Measurements from ENCODE around the gene ESRRG. TPM values are rescaled to one million over a fixed set of nuclear protein-coding genes. Genes with fewer than 3 reads are reported as not detected.

The ESRRG gene
- total RNA-seq, 2 donors from 2014 or later: 14.3 to 38.5 TPM

DNA sequence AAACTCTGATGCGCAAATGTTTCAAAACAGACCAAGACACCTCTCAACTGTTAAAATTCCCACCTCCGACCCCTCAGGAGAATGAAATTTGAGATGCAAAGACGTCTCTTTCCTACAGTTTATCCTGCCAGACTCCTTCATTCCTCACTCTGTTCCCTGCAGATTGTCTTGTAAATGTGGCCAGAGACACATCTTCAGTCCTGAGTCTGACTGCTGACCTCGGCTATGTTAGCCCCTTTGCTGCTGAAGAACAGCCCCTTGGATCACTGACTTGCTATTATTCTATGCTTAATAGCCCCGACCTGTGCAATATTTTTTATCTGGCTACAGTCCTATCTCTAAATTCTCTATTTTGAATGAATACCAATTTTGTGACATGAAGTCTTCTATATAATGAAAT is 16.6 kb upstream of the ESRRG start:
- H3K36me3 ChIP-seq: no peaks in the 10 kb centered on the region
- no peaks in the 10 kb centered on the region for H3K4me1 ChIP-seq
- H3K9me3 ChIP-seq: no peaks in the 10 kb centered on the region
- H3K27me3 ChIP-seq: no peaks in the 10 kb centered on the region
- no peak for DNase-seq (ENCODE audit: low spot score)
- no peak overlapping the region for H3K27ac ChIP-seq
- H3K4me3 ChIP-seq: no peak overlapping the region
- TF ChIP-seq, protein P1, sequence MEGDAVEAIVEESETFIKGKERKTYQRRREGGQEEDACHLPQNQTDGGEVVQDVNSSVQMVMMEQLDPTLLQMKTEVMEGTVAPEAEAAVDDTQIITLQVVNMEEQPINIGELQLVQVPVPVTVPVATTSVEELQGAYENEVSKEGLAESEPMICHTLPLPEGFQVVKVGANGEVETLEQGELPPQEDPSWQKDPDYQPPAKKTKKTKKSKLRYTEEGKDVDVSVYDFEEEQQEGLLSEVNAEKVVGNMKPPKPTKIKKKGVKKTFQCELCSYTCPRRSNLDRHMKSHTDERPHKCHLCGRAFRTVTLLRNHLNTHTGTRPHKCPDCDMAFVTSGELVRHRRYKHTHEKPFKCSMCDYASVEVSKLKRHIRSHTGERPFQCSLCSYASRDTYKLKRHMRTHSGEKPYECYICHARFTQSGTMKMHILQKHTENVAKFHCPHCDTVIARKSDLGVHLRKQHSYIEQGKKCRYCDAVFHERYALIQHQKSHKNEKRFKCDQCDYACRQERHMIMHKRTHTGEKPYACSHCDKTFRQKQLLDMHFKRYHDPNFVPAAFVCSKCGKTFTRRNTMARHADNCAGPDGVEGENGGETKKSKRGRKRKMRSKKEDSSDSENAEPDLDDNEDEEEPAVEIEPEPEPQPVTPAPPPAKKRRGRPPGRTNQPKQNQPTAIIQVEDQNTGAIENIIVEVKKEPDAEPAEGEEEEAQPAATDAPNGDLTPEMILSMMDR (IDR thresholded peaks at IDR 0.05): no peak

DNA sequence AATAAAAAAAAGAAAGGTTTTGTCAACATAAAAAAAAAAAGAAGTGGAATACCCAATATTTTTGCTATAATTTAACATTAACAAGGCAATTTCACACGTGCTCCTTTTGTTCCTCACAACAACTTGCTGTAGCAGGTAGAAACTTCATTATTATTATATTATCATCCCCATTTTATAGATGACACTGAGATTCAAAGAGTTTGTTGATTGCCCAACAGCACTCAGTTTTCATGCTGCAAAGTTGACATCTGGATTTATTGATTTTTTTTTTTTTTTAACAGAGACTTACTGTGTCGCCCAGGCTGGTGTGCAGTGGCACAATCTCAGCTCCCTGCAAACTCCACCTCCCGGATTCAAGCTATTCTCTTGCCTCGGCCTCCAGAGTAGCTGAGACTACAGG is 8.9 kb upstream of the ESRRG start:
- Histone ChIP-seq H3K4me1 (no peaks in the 10 kb centered on the region), H3K4me3 (no peak overlapping the region), H3K9me3 (no peaks in the 10 kb centered on the region), H3K36me3 (no peaks in the 10 kb centered on the region), H3K27ac (no peak overlapping the region), H3K27me3 (no peaks in the 10 kb centered on the region)
- no peak for DNase-seq (ENCODE audit: low spot score)
- TF ChIP-seq, protein P1 (IDR thresholded peaks at IDR 0.05): no peak

DNA sequence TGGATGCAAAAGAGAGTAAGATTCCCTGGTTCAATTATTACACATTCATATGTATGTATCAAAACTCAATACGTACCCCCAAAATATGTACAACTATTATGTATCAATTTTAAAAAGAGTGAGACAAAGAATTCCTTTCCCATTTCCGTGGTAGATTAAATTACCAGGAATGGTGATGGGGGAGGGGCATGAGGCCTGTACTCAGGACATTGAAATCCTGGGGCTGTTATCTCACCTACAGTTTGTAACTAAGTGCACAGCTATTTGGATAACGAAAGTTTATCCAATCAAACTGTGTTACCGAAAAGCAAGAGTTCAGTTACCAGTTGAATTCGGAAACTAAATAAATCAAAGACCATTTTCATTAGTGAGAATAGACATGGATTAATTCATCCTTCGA is 8.3 kb upstream of the ESRRG start:
- TF ChIP-seq, protein P1 (IDR thresholded peaks at IDR 0.05): no peak
- no peaks in the 10 kb centered on the region for H3K36me3 ChIP-seq
- H3K27ac ChIP-seq: no peak overlapping the region
- no peaks in the 10 kb centered on the region for H3K4me1 ChIP-seq
- H3K4me3 ChIP-seq: no peak overlapping the region
- no peak for DNase-seq (ENCODE audit: low spot score)
- H3K9me3 ChIP-seq: no peaks in the 10 kb centered on the region
- H3K27me3 ChIP-seq: no peaks in the 10 kb centered on the region

DNA sequence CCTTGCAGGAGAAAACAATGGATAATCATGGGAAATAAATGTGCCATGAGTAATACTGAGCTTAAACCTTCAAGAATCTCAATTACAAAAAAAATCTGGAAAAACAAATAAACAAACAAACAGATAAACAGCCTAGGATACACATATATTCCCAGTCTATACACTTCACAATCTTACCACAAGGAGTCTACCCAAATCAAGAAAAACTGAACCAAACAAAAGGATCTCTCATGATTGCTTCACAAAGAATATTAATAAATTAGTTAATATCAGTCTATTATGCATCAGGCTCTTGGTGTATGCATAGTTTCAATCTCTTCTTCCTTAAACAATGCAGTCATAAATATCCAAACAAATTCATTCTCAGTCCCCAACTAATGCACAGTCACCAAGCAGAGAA is 3.2 kb upstream of the ESRRG start:
- Histone ChIP-seq H3K27me3 (no peaks in the 10 kb centered on the region), H3K9me3 (no peaks in the 10 kb centered on the region), H3K36me3 (no peaks in the 10 kb centered on the region), H3K4me3 (no peak overlapping the region), H3K27ac (no peak overlapping the region), H3K4me1 (no peaks in the 10 kb centered on the region)
- no peak for DNase-seq (ENCODE audit: low spot score)
- TF ChIP-seq, protein P1 (IDR thresholded peaks at IDR 0.05): peak in 1 of 2 donors; percentile 26

DNA sequence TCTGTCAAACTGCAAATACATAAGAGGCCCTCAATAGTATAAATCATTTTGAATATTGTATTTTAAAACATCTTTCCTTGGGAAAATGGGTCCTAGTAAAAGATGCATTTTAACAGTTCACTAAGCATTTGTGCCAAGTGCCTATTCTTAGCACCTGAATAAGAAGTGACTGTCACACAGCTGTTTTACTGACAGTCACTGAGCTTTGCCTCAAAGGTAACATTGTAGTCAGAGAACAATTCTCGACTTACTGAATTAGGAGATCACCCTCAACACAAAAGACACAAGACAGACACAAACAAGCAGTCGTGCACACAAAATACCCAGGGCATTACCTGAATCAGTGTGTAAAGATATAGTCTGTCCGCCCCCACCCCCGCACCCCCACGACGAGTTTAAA is 408 bp downstream of the ESRRG start:
- TF ChIP-seq, protein P1 (IDR thresholded peaks at IDR 0.05): no peak
- peak overlapping the region in 1 of 2 donors; percentile 75 for H3K27ac ChIP-seq
- H3K4me1 ChIP-seq: no peaks in the 10 kb centered on the region
- DNase-seq (ENCODE audit: low spot score): no peak
- no peaks in the 10 kb centered on the region for H3K9me3 ChIP-seq
- no peaks in the 10 kb centered on the region for H3K36me3 ChIP-seq
- peak overlapping the region; percentile 50 to 52 for H3K4me3 ChIP-seq
- H3K27me3 ChIP-seq: no peaks in the 10 kb centered on the region

DNA sequence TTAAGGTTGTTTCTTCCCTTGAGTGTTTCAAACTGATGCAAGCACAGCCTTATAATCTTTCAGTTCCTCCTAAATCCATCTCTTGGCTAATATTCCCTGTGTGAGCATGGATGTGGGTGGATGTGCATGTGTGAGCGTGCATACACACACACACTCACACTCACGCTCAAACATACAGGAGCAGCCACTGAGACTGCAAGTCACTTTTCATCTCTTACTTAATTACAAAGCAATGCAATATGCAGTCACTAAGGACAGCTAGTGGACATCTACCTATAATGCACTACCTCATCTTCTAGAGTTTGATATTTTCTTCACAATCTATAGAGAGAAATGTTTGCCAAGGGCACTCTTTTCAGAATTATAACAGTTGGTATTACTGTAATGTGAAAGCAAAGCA is 1.4 kb downstream of the ESRRG start:
- TF ChIP-seq, protein P1 (IDR thresholded peaks at IDR 0.05): peak in 1 of 2 donors; percentile 19
- H3K36me3 ChIP-seq: no peaks in the 10 kb centered on the region
- peak overlapping the region; percentile 50 to 52 for H3K4me3 ChIP-seq
- no peaks in the 10 kb centered on the region for H3K27me3 ChIP-seq
- no peaks in the 10 kb centered on the region for H3K4me1 ChIP-seq
- no peak for DNase-seq (ENCODE audit: low spot score)
- peak overlapping the region in 1 of 2 donors; percentile 75 for H3K27ac ChIP-seq
- no peaks in the 10 kb centered on the region for H3K9me3 ChIP-seq

Data from right atrium auricular region (tissue), 2 donors.